GM19438 (cell line): ENCODE measurements around the gene NBEAL1.
"Not testable (repeated sequence)": the region's sequence is repeated elsewhere in the genome, so short reads cannot be mapped to it uniquely, and the experiment has no call there.

Source experiments
- ATAC-seq: cut with Tn5 transposase; IDR thresholded peaks from one replicate; pipeline ENCODE4 v1.9.1; 2021; ENCODE audit warnings: low read depth; ENCODE audit not compliant: unreplicated experiment

Gene NBEAL1

DNA sequence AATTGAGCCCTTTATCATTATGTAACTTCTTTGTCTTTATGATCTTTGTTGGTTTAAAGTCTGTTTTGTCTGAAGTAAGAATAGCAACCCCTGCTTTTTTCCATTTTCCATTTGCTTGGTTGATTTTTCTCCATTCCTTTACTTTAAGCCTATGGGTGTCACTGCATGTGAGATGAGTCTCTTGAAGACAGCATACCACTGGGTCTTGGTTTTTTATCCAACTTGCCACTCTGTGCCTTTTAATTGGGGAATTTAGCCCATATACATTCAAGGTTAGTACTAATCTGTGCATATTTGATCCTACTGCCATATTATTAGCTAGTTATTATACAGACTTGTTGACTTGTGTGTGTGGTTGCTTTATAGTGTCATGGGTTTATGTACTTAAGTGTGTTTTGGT, 89.6 kb downstream of the NBEAL1 start:
- no peak for ATAC-seq

DNA sequence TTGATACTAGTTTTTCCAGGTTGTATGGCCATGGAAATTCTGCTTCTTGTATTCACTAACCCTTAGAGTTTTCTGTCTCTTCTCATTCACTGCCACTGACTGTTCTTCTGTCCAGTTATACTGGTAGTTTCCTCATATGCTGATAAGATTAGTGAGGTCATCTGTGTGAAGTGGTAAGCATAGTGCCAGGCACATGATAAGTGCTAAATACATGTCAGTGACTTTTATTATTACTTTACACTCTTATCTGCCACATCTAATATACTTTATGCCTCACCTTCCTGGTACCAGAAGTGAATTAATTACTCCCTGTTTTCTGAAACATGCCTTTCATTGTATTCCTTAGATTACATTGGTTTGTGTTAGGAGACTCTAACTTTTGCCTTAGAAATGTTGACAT, 91.3 kb downstream of the NBEAL1 start:
- ATAC-seq: no peak

DNA sequence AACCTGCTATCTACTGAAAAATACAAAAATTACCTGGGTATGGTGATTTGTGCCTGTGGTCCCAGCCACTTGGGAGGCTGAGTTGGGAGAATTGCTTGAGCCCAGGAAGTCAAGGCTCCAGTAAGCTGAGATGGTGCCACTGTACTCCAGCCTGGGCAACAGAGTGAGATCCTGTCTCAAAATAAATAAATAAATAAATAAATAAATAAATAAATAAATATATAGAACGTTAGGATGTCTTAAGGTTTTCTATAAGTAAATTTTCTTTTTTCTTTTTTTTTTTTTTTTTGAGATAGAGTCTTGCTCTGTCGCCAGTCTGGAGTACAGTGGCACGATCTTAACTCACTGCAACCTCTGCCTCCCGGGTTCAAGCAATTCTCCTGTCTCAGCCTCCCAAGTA, 95.8 kb downstream of the NBEAL1 start:
- ATAC-seq: not testable (repeated sequence)

DNA sequence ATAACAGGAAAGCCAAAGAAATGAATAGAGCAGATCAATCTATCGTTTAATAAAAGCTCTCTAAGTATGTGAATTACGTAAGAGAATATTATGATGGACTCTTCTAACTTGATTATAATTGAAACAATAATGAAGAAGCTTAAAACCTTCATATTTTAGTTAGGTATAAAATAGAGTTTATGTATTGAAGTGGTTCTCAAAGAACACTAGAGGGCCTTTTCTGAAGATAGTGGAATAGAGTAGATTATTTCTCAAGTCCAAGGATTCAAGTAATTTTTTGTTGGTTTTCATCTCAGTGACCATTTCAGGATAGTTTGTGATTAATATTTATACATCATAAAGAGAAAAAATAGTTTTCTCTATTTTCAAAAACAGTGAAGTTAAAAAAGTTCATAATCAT, 97.7 kb downstream of the NBEAL1 start:
- ATAC-seq: no peak

DNA sequence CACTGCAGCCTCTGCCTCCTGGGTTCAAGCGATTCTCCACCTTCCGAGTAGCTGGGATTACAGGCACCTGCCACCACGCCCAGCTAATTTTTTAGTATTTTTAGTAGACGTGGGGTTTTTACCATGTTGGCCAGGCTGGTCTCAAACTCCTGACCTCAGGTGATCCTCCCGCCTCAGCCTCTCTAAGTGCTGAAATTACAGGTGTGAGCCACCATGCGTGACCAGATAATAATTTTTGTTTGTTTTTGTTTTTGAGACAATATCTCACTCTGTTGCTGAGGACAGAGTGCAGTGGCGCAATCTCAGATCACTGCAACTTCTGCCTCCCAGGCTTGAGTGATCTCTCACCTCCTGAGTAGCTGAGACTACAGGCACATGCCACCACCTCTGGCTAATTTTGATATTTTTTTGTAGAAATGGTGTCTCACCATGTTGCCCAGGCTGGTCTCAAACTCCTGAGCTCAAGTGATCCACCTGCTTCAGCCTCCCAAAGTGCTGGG, 100.6 kb downstream of the NBEAL1 start:
- not testable (repeated sequence) for ATAC-seq

DNA sequence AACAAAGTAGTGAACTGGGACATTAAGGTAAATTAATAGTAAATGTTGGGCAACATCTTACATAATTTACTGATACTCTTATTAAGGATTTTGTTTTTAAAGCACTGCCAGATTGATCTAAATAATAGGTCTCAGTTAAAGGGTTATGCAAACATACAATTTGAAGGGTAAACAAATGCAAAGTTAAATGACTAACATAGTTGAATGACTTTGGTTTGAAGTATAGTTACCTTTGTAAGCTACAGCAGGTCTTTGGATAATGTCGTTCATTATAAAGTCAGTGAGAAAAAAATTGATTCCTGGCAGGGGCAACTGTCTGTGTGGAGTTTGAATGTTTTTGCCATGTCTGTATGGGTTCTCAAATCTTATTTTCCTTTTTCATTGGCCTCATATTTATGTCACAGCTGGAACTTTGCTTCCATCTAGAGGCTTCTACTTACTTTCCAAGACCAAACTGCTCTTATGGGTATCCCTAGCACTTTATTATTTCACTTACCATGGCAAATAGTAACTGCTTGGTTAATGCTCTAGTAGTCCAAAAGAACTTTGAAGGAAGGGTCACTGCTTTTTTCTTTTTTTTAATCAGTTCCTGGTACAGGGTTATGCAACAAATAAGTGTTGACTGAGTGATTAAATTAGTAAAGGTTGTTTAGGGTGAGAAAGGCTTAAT, 107.8 kb downstream of the NBEAL1 start:
- ATAC-seq: no peak

GRCh38 chr2:203126996-203127395, 112.3 kb downstream of the NBEAL1 start:
- no peak for ATAC-seq

DNA sequence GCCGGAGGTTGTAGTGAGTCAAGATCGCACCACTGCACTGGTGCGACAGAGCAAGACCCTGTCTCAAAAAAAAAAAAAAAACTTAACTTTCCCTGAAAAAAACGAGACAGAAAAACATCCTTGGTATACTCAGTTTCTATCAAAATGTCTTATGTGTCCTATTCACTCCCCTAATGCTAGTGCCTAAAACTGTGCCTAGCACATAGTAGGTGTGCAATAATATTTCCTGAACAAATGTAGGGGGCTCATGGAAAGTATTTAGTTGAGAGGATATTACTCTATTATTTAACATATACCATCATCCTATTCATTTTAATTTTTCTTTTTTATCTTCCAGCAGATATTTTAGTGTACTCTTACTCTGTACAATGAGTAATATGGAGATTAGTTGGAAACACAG, 120.4 kb downstream of the NBEAL1 start:
- no peak for ATAC-seq

DNA sequence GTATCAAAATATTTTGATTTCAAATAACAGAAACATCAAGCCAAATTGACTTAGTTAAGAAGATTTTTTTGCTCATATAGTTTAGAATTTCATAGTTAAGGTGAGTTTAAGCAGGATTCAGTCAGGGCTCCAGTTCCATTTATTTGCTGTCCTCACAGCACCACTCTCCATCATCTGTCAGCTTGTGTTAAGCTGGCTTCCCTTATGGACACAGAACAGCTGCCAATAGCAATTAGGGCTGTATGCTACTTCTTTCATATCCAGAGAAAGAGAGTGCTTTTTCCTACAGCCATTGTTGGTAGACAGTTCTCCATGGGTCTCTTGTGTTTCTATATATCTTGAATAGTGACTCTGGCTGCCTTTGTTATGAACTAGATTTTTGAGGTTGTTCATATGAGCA, 128.7 kb downstream of the NBEAL1 start:
- ATAC-seq: no peak

DNA sequence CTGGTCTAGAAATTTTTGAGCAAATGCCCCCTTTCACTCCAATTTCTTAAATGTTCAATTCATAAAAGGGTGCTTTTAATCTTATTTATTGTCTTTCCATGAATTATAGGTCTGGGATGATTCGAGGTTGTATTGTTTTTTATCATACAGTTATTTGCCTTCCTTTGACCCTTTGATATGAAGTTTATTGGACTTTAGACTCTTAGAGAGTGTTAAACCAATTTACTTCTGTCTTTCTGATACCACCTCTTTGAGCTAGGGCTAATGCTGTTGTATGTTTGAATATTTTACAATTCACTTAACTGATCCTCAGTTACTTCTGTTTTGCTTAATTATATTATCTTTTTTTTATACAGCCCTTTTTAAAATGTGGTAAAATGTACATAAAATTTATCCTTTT, 134.5 kb downstream of the NBEAL1 start:
- no peak for ATAC-seq

GRCh38 chr2:203155406-203155805, 140.7 kb downstream of the NBEAL1 start:
- ATAC-seq: no peak

DNA sequence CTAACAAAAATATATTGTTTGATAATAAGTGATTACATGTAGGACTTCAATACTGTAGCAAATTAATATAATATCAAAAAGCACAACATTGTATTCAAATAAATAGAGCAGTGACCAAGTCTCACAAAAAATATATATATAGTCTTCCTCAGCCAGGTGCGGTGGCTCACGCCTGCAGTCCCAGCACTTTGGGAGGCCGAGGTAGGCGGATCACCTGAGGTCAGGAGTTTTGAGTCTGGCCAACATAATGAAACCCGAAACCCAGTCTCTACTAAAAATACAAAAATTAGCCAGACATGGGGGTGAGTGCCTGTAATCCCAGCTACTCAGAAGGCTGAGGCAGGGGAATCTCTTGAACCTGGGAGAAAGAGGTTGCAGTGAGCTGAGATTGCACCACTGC, 148.0 kb downstream of the NBEAL1 start:
- not testable (repeated sequence) for ATAC-seq

- ATAC-seq: no peak
These were observed 149.7 kb downstream of the NBEAL1 start for GRCh38 chr2:203164311-203164935.

DNA sequence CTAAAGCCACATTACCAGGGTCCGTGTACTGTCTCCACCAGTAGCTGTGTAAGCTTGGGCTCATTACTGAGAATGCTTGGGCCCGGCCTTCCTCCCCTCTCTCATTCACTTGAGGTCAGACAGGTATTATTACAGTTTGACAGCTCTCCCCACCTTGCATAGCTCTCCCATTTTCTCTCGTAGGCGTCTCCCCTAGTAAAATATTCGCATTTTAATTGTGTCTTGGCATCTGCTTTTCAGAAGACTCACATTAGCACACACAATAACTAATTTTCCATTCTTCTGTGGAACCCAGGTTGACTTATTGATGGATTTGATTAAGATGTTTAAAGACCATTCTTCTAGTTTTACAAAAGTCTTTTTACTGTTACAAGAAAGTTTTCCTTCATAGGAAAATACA, 153.1 kb downstream of the NBEAL1 start:
- ATAC-seq: no peak

- no peak for ATAC-seq
These were observed 155.8 kb downstream of the NBEAL1 start for GRCh38 chr2:203170502-203170901.

DNA sequence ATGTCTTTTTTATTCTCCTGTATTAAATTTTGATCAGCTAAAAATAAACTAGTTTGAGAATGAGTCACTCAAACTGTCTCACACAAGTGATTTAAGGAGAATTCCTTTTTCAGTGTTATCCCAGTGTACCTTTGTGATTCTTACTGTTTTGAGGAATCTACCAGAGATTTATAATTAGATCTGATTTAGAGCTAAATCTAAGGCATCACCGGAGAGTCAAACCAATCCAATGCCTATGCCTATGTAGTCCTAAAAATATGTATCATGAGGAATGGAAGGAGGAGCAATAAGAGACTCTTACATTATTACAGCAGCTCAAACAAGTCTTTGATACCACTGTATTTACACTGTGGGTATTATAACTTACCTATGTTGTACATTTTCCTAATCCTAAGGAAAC, 160.7 kb downstream of the NBEAL1 start:
- ATAC-seq: no peak

- no peak for ATAC-seq
These were observed 162.7 kb downstream of the NBEAL1 start for GRCh38 chr2:203177361-203177760.

- no peak for ATAC-seq
These were observed 171.2 kb downstream of the NBEAL1 start for GRCh38 chr2:203185864-203186263.

DNA sequence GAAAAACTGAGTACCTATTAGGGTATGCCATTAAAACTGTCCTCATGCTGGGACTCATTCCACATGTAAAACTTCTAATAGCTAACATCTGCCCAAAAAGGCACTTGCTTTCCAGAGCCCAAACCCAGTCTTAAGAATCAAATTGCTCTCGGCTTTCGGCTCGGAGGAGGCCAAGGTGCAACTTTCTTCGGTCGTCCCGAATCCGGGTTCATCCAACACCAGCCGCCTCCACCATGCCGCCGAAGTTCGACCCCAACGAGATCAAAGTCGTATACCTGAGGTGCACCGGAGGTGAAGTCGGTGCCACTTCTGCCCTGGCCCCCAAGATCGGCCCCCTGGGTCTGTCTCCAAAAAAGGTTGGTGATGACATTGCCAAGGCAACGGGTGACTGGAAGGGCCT, 175.9 kb downstream of the NBEAL1 start:
- ATAC-seq: not testable (repeated sequence)

DNA sequence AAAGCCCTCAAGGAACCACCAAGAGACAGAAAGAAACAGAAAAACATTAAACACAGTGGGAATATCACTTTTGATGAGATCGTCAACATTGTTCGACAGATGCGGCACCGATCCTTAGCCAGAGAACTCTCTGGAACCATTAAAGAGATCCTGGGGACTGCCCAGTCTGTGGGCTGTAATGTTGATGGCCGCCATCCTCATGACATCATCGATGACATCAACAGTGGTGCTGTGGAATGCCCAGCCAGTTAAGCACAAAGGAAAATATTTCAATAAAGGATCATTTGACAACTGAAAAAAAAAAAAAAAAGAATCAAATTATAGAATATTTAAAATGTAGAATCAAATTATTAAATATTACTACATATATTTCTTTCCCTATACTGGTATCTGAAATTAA, 176.4 kb downstream of the NBEAL1 start:
- not testable (repeated sequence) for ATAC-seq

- ATAC-seq: no peak
These were observed 177.3 kb downstream of the NBEAL1 start for GRCh38 chr2:203191961-203192360.

DNA sequence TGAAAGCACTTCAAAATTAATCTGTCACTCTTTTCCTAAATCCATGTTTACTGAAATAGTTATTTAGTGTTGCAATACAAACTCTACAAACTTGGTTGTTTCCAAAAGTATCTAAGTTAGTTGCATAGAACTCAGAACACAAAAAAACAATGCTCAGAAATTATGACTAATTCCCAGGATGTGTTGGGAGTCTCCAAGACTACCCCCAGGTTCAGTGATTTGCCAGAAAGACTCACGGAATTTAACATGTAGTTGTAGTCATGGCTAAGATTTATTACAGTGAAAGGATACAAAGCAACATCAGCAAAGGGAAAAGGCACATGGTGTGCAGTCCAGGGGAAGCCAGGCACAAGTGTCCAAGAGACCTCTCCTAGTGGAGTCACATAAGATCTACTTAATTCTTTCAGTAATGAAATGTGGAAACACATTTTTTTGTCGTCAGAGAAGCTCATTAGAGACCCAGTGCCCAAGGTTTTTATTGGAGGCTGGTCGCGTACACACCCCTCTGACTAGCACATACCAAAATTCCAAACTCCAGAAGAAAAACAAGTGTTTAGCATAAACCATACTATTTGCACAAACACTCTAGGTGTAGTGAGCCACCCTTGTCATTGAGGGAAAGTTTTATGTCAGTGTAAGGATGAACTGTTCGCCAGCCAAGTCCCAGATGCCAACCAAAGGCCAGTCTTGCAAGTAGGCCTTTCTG, 180.8 kb downstream of the NBEAL1 start:
- ATAC-seq: no peak
